Sciatic nerve (tissue), 2 donors: ENCODE measurements around the gene LPCAT1. TPM values are rescaled to one million over a fixed set of nuclear protein-coding genes. Genes with fewer than 3 reads are reported as not detected.
"Not testable (repeated sequence)": the region's sequence is repeated elsewhere in the genome, so short reads cannot be mapped to it uniquely, and the experiment has no call there.

Experiments used
- ATAC-seq: fragments of 200-7000 bp; cut with Tn5 transposase; one replicate; pipeline ENCODE4 v1.9.1; 2020; ENCODE audit warnings: mild to moderate bottlenecking, moderate library complexity
- DNase-seq: peaks from one replicate; pipeline ENCODE4 v3.0.0-alpha.2; 2020; ENCODE audit warnings: low spot score
- intact Hi-C: fragments of 100-400 bp; cut with DNase I; formaldehyde crosslinking; loops from one replicate; pipeline ENCODE4 v1.14.2; 2022
- total RNA-seq: library from RNA; stranded (reverse); fragmentation: NEBNext Ultra II Directional; extraction: Animal tissue kit (Norgen Biotek cat#: 25700); gene quantifications from one replicate; pipeline ENCODE4 v1.2.1, GENCODE V29; 2021
- donor health status: DM: no; HTN: no; CAD: no.
- donor health status: DM: no; HTN: no; CAD: no.

The LPCAT1 gene
- total RNA-seq, 1 donor from 2014 or later: 44.4 TPM

GRCh38 chr5:1514027-1514818 lies 9.5 kb downstream of the LPCAT1 start:
- peak; percentile 51 for DNase-seq
- intact Hi-C loops: no loop called here
- ATAC-seq: no peak

GRCh38 chr5:1513326-1514026 lies 10.3 kb downstream of the LPCAT1 start:
- intact Hi-C loops: no loop called here
- DNase-seq (peak; percentile 42), ATAC-seq (no peak)

- ATAC-seq (no peak), DNase-seq (peak; percentile 43)
- intact Hi-C loops: no loop called here
These were observed 11.0 kb downstream of the LPCAT1 start for GRCh38 chr5:1512541-1513291.

GRCh38 chr5:1511651-1512540 lies 11.9 kb downstream of the LPCAT1 start:
- intact Hi-C loops: no loop called here
- no peak for ATAC-seq
- DNase-seq: peak; percentile 48

GRCh38 chr5:1511048-1511447 lies 12.7 kb downstream of the LPCAT1 start:
- intact Hi-C loops: no loop called here
- DNase-seq (peak; percentile 53), ATAC-seq (no peak)

GRCh38 chr5:1510631-1511030 lies 13.1 kb downstream of the LPCAT1 start:
- DNase-seq: peak; percentile 49
- intact Hi-C loops: no loop called here
- no peak for ATAC-seq

GRCh38 chr5:1510151-1510561 lies 13.6 kb downstream of the LPCAT1 start:
- ATAC-seq (no peak), DNase-seq (peak; percentile 33)
- intact Hi-C loops: no loop called here

- ATAC-seq: no peak
- intact Hi-C loops: no loop called here
- peak; percentile 40 for DNase-seq
These were observed 14.2 kb downstream of the LPCAT1 start for GRCh38 chr5:1509346-1510085.

- DNase-seq (peak; percentile 53), ATAC-seq (no peak)
- intact Hi-C loops: no loop called here
These were observed 15.0 kb downstream of the LPCAT1 start for GRCh38 chr5:1508659-1509290.

- DNase-seq: peak; percentile 41
- intact Hi-C loops: no loop called here
- ATAC-seq: no peak
These were observed 15.7 kb downstream of the LPCAT1 start for GRCh38 chr5:1507961-1508658.

- intact Hi-C loops: no loop called here
- ATAC-seq (no peak), DNase-seq (no peak)
These were observed 16.3 kb downstream of the LPCAT1 start for GRCh38 chr5:1507457-1507856.

GRCh38 chr5:1507014-1507375 lies 16.8 kb downstream of the LPCAT1 start:
- no peak for ATAC-seq
- intact Hi-C loops: no loop called here
- no peak for DNase-seq

GRCh38 chr5:1506242-1507013 lies 17.3 kb downstream of the LPCAT1 start:
- DNase-seq: no peak
- ATAC-seq: no peak
- intact Hi-C loops: no loop called here

- DNase-seq (no peak), ATAC-seq (no peak)
These were observed 18.1 kb downstream of the LPCAT1 start for GRCh38 chr5:1505506-1506241.

GRCh38 chr5:1505089-1505488 lies 18.7 kb downstream of the LPCAT1 start:
- DNase-seq, intact Hi-C loops, ATAC-seq: not testable (repeated sequence)

More at GRCh38 chr5:1505506-1506241, 18.1 kb downstream of the LPCAT1 start:
- intact Hi-C loops: no loop called here

- intact Hi-C loops: no loop called here
- DNase-seq: no peak
- no peak for ATAC-seq
These were observed 19.1 kb downstream of the LPCAT1 start for GRCh38 chr5:1504617-1505016.
